Cardiac fibroblast (primary cell): Measurements from ENCODE around the gene NALCN.

Experiments used
- DNase-seq, 2 donors: peaks; one replicate each; pipeline versions ENCODE4 v3.0.0 to v3.0.0-alpha.2; 2010; ENCODE audit warnings: low read depth in 2 of 2
- H3K4me3 ChIP-seq, 2 donors: replicated peaks in 1 of 2; 1 replicate in 1 of 2; 2 replicates in 1 of 2; pipeline ENCODE4 v1.5.1; 2011; ENCODE audit warnings: low read depth in 2 of 2, low read length in 2 of 2, mild to moderate bottlenecking in 2 of 2, moderate library complexity in 1 of 2
- CTCF ChIP-seq: IDR thresholded peaks from one replicate; pipeline ENCODE4 v1.5.1; 2011; ENCODE audit warnings: low read depth, mild to moderate bottlenecking, low read length, inconsistent platforms

Gene NALCN

GRCh38 chr13:101390461-101390860 is 25.8 kb downstream of the NALCN start:
- DNase-seq, result peak in 1 of 2 donors; percentile 29
- no peak overlapping the region for H3K4me3 ChIP-seq
- TF ChIP-seq CTCF, result no peak

GRCh38 chr13:101384929-101385328 is 31.4 kb downstream of the NALCN start:
- no peak overlapping the region for H3K4me3 ChIP-seq
- TF ChIP-seq CTCF, result no peak
- no peak for DNase-seq

- TF ChIP-seq CTCF, result no peak
- no peak overlapping the region for H3K4me3 ChIP-seq
- no peak for DNase-seq
Observed at GRCh38 chr13:101383595-101383994, 32.7 kb downstream of the NALCN start.

- TF ChIP-seq CTCF, result no peak
- DNase-seq, result peak in 1 of 2 donors; percentile 8
Observed at GRCh38 chr13:101382701-101383100, 33.6 kb downstream of the NALCN start.

GRCh38 chr13:101382086-101382485 is 34.2 kb downstream of the NALCN start:
- H3K4me3 ChIP-seq, result no peak overlapping the region
- no peak for DNase-seq
- TF ChIP-seq CTCF, result no peak

More at GRCh38 chr13:101382701-101383100, 33.6 kb downstream of the NALCN start:
- H3K4me3 ChIP-seq, result no peak overlapping the region

GRCh38 chr13:101360525-101360924 is 55.8 kb downstream of the NALCN start:
- no peak for TF ChIP-seq CTCF
- no peak overlapping the region for H3K4me3 ChIP-seq
- no peak for DNase-seq

GRCh38 chr13:101354895-101355294 is 61.4 kb downstream of the NALCN start:
- TF ChIP-seq CTCF, result no peak
- no peak for DNase-seq
- H3K4me3 ChIP-seq, result no peak overlapping the region
